ENCODE data around the gene TBC1D9.

The TBC1D9 gene

DNA sequence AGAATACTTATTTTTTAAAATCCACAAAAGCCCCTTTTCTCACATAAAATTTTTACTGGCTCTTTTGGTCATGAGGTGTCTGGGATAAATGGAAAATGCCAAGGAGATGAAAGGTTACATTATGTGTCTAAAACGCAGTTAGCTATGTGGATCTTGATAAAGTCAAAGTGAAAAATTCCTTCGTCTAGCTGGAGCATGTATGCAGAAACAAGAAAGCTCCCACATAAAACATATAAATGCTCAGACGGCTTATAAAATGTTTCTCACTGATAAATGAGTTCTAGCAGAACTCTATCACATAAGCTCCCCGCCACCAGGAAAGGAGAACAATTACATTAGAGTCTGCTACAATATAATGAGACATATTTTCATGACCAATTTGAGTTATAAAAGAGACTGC lies 83.8 kb downstream of the TBC1D9 start (continued):
- TF ChIP-seq GLI4 (tag by site-specific recombination; IDR thresholded peaks at IDR 0.05): no peak
- TF ChIP-seq ZBTB7A (tag by site-specific recombination; IDR thresholded peaks at IDR 0.05; ENCODE audit: low read depth): no peak
- TF ChIP-seq, protein P1, sequence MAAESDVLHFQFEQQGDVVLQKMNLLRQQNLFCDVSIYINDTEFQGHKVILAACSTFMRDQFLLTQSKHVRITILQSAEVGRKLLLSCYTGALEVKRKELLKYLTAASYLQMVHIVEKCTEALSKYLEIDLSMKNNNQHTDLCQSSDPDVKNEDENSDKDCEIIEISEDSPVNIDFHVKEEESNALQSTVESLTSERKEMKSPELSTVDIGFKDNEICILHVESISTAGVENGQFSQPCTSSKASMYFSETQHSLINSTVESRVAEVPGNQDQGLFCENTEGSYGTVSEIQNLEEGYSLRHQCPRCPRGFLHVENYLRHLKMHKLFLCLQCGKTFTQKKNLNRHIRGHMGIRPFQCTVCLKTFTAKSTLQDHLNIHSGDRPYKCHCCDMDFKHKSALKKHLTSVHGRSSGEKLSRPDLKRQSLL (tag by site-specific recombination; IDR thresholded peaks at IDR 0.05): no peak
- TF ChIP-seq TCF7L2 (IDR thresholded peaks at IDR 0.05; ENCODE audit: borderline replicate concordance, low read depth, low read length): no peak
- TF ChIP-seq EGR2 (tag by site-specific recombination; IDR thresholded peaks at IDR 0.05; ENCODE audit: low read depth): no peak
- TF ChIP-seq HOXA7 (CRISPR knock-in tag; IDR thresholded peaks at IDR 0.05; ENCODE audit: borderline replicate concordance): no peak
- TF ChIP-seq, protein P2, sequence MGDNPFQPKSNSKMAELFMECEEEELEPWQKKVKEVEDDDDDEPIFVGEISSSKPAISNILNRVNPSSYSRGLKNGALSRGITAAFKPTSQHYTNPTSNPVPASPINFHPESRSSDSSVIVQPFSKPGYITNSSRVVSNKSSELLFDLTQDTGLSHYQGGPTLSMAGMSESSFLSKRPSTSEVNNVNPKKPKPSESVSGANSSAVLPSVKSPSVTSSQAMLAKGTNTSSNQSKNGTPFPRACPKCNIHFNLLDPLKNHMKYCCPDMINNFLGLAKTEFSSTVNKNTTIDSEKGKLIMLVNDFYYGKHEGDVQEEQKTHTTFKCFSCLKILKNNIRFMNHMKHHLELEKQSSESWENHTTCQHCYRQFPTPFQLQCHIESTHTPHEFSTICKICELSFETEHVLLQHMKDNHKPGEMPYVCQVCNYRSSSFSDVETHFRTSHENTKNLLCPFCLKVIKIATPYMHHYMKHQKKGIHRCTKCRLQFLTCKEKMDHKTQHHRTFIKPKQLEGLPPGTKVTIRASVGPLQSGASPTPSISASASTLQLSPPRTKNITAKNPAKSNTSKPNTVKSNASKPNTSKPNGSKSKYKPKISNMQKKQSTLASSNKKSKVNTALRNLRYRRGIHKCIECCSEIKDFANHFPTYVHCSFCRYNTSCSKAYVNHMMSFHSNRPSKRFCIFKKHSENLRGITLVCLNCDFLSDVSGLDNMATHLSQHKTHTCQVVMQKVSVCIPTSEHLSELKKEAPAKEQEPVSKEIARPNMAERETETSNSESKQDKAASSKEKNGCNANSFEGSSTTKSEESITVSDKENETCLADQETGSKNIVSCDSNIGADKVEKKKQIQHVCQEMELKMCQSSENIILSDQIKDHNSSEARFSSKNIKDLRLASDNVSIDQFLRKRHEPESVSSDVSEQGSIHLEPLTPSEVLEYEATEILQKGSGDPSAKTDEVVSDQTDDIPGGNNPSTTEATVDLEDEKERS (tag by site-specific recombination; IDR thresholded peaks at IDR 0.05): no peak
- no peak for TF ChIP-seq REPIN1 (tag by site-specific recombination; IDR thresholded peaks at IDR 0.05; ENCODE audit: low read depth)

GRCh38 chr4:140668111-140668510 lies 88.1 kb downstream of the TBC1D9 start:
- POLR2A ChIA-PET: interaction anchor here (0.5 kb wide), 1 partner anchor 27 kb away, joined by 3 read pairs; no protein-coding TSS in a partner anchor
- no peak overlapping the region for H3K27ac ChIP-seq (ENCODE audit: extremely low read depth, low read depth, low read length)
- no peak overlapping the region for H3K4me3 ChIP-seq (ENCODE audit: low read depth, low read length)
- peaks cover 5 to 63% of the 10 kb centered on the region in 2 experiments for H3K36me3 ChIP-seq (ENCODE audit: control insufficient read depth in 2 of 2, insufficient read depth in 1 of 2, low read length in 2 of 2)
- no peaks in the 10 kb centered on the region for H3K9me3 ChIP-seq (ENCODE audit: control insufficient read depth, insufficient read depth, low read depth, low read length)
- no peaks in the 10 kb centered on the region for H3K4me1 ChIP-seq (ENCODE audit: control insufficient read depth, insufficient read depth, low read length)
- CTCF ChIA-PET: no interaction called here
- TF ChIP-seq ZNF629 (tag by site-specific recombination; IDR thresholded peaks at IDR 0.05) (no peak), ZBTB17 (tag by site-specific recombination; IDR thresholded peaks at IDR 0.05) (no peak), ZNF221 (tag by site-specific recombination; IDR thresholded peaks at IDR 0.05; ENCODE audit: borderline replicate concordance) (no peak), ZNF544 (tag by site-specific recombination; IDR thresholded peaks at IDR 0.05) (no peak), ZNF473 (tag by site-specific recombination; IDR thresholded peaks at IDR 0.05) (no peak), MZF1 (tag by site-specific recombination; IDR thresholded peaks at IDR 0.05; ENCODE audit: borderline replicate concordance) (no peak), ZNF530 (tag by site-specific recombination; IDR thresholded peaks at IDR 0.05; ENCODE audit: low read depth) (no peak), KLF10 (tag by site-specific recombination; IDR thresholded peaks at IDR 0.05) (no peak), ZNF202 (tag by site-specific recombination; IDR thresholded peaks at IDR 0.05; ENCODE audit: borderline replicate concordance) (no peak), SP3 (tag by site-specific recombination; IDR thresholded peaks at IDR 0.05) (no peak), YY1 (tag by site-specific recombination; IDR thresholded peaks at IDR 0.05) (no peak), ZNF529 (tag by site-specific recombination; IDR thresholded peaks at IDR 0.05; ENCODE audit: insufficient replicate concordance) (no peak)

- H3K36me3 ChIP-seq (ENCODE audit: control insufficient read depth in 2 of 2, insufficient read depth in 1 of 2, low read length in 2 of 2): peaks cover 5 to 69% of the 10 kb centered on the region in 2 experiments; a peak in 2 of 3 replicates
- no peak overlapping the region for H3K4me3 ChIP-seq (ENCODE audit: low read depth, low read length)
- H3K27ac ChIP-seq (ENCODE audit: extremely low read depth, low read depth, low read length): no peak overlapping the region
- ChIA-PET CTCF (interaction anchor here (0.7 to 0.8 kb wide), 2 partner anchors 22 to 307 kb away, joined by 3 read pairs; no protein-coding TSS in a partner anchor), POLR2A (no interaction called here)
- no peaks in the 10 kb centered on the region for H3K9me3 ChIP-seq (ENCODE audit: control insufficient read depth, insufficient read depth, low read depth, low read length)
- no peaks in the 10 kb centered on the region for H3K4me1 ChIP-seq (ENCODE audit: control insufficient read depth, insufficient read depth, low read length)
- TF ChIP-seq ZNF211 (tag by site-specific recombination; IDR thresholded peaks at IDR 0.05; ENCODE audit: low read depth): no peak
- TF ChIP-seq ZNF248 (tag by site-specific recombination; IDR thresholded peaks at IDR 0.05): no peak
- TF ChIP-seq ZSCAN23 (tag by site-specific recombination; IDR thresholded peaks at IDR 0.05): no peak
- no peak for TF ChIP-seq KLF9 (tag by site-specific recombination; IDR thresholded peaks at IDR 0.05; ENCODE audit: low read depth)
- TF ChIP-seq ZNF132 (tag by site-specific recombination; IDR thresholded peaks at IDR 0.05; ENCODE audit: borderline replicate concordance): no peak
- TF ChIP-seq ZNF184 (tag by site-specific recombination; IDR thresholded peaks at IDR 0.05): no peak
- TF ChIP-seq, protein P3, sequence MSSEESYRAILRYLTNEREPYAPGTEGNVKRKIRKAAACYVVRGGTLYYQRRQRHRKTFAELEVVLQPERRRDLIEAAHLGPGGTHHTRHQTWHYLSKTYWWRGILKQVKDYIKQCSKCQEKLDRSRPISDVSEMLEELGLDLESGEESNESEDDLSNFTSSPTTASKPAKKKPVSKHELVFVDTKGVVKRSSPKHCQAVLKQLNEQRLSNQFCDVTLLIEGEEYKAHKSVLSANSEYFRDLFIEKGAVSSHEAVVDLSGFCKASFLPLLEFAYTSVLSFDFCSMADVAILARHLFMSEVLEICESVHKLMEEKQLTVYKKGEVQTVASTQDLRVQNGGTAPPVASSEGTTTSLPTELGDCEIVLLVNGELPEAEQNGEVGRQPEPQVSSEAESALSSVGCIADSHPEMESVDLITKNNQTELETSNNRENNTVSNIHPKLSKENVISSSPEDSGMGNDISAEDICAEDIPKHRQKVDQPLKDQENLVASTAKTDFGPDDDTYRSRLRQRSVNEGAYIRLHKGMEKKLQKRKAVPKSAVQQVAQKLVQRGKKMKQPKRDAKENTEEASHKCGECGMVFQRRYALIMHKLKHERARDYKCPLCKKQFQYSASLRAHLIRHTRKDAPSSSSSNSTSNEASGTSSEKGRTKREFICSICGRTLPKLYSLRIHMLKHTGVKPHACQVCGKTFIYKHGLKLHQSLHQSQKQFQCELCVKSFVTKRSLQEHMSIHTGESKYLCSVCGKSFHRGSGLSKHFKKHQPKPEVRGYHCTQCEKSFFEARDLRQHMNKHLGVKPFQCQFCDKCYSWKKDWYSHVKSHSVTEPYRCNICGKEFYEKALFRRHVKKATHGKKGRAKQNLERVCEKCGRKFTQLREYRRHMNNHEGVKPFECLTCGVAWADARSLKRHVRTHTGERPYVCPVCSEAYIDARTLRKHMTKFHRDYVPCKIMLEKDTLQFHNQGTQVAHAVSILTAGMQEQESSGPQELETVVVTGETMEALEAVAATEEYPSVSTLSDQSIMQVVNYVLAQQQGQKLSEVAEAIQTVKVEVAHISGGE (tag by site-specific recombination; conservative IDR thresholded peaks at IDR 0.05; ENCODE audit: low read depth): no peak
- no peak for TF ChIP-seq ZNF558 (tag by site-specific recombination; IDR thresholded peaks at IDR 0.05)
Observed at GRCh38 chr4:140666889-140667614, 89.1 kb downstream of the TBC1D9 start.

All from HEK293 (cell line).